Measurements from ENCODE around the gene RAB37.

Gene RAB37

DNA sequence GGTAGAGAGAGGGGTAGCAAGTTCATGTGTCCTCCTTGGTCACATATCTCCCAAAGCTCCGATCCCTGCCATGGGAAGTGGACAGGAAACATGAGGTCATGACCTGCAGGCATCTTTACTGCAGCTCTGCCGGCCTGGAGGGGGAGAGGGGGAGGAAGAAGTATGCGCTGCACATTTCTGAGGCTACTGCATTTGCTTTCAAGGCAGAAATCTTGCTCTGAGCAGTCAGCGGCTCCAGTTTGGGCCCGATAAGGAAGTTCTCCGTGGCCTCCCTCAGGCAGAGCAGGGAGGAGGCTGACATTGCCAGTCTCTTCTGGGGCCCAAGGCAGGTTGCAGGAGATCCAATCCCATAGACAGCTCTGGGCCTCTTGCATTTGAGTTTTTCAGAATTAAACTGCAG lies 9.9 kb downstream of the RAB37 start:
- peak overlapping the region; percentile 17 for H3K4me3 Mint-ChIP-seq
- H3K9me3 Mint-ChIP-seq: no peaks in the 10 kb centered on the region
- peaks cover 15% of the 10 kb centered on the region for H3K36me3 Mint-ChIP-seq (ENCODE audit: low read depth)
- H3K4me1 Mint-ChIP-seq (ENCODE audit: low read depth): peaks cover 66% of the 10 kb centered on the region
- peak overlapping the region; percentile 17 for H3K27ac Mint-ChIP-seq
- no peaks in the 10 kb centered on the region for H3K27me3 Mint-ChIP-seq

DNA sequence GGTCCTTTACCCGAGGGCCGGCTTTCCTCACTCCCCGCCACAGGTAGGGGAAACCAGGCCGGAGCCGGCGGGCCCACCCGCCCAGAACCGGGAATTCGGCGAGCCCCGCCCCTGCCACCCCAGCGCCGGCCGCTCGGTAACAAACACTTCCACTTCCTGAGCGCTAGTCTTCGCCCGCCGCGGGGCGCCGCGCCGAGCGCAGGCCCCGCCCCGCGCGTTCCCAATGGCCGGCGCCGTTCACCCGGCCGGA lies 11.1 kb downstream of the RAB37 start:
- Mint-ChIP-seq H3K27ac (no peak overlapping the region), H3K27me3 (no peaks in the 10 kb centered on the region), H3K9me3 (no peaks in the 10 kb centered on the region), H3K4me3 (peak overlapping the region; percentile 73), H3K4me1 (ENCODE audit: low read depth) (peaks cover 66% of the 10 kb centered on the region), H3K36me3 (ENCODE audit: low read depth) (peaks cover 26% of the 10 kb centered on the region)

GRCh38 chr17:74748529-74749278 lies 11.6 kb downstream of the RAB37 start, which contains the start of gene NHERF1:
Gene NHERF1, plus strand, starts transcription at chr17:74748628. Its CDS starts 219 bp downstream, at chr17:74748847.
- peak within 1 kb of the TSS; percentile 99 for H3K4me3 Mint-ChIP-seq
- no peaks in the 10 kb centered on the region for H3K9me3 Mint-ChIP-seq
- peaks cover 29% of the 10 kb centered on the region for H3K36me3 Mint-ChIP-seq (ENCODE audit: low read depth)
- H3K4me1 Mint-ChIP-seq (ENCODE audit: low read depth): peaks cover 66% of the 10 kb centered on the region
- H3K27me3 Mint-ChIP-seq: no peaks in the 10 kb centered on the region
- peak within 1 kb of the TSS; percentile 83 for H3K27ac Mint-ChIP-seq

DNA sequence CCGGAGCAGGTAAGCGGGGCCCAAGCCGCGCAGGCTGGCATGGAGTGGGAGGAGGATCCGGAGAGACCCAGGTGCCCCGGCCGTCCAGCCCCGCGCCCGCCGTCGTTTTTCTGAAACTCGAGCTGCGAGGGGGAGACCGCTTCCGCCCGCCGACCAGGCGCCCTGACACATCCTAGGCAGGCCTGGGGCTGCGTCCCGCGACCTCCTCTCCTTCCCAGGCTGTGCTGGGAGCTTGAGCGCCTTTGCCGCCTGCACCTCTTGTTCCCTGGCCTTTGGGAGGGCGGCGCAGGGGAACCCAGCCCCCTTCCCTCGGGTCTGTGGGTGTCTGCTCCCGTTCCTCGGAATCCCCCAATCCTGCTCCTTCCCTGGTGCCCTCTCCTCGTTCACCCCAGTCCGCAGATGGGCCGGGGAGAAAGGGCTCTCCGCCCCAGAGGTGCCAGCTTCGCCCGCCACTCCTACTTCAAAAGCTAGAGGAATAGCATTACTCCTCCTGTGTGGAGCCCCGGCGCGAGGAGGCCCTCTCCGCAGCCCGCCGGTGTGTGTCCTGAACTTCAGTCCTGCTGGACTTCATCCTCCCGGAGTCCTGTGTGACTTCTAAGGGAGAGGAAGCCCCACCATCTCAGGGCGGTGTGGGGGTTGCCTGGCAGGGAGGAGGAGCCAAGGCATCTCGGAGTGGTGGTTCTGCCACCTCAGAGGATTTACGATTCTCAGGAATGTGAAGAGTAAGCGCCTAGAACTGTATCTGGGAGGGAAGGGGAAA lies 12.4 kb downstream of the RAB37 start:
- Mint-ChIP-seq H3K27ac (peak overlapping the region; percentile 83), H3K4me1 (ENCODE audit: low read depth) (peaks cover 65% of the 10 kb centered on the region), H3K36me3 (ENCODE audit: low read depth) (peaks cover 29% of the 10 kb centered on the region), H3K27me3 (no peaks in the 10 kb centered on the region), H3K4me3 (peak overlapping the region; percentile 99), H3K9me3 (no peaks in the 10 kb centered on the region)

- Mint-ChIP-seq H3K27me3 (no peaks in the 10 kb centered on the region), H3K9me3 (no peaks in the 10 kb centered on the region), H3K4me1 (ENCODE audit: low read depth) (peaks cover 65% of the 10 kb centered on the region), H3K27ac (peak overlapping the region; percentile 83), H3K4me3 (peak overlapping the region; percentile 99), H3K36me3 (ENCODE audit: low read depth) (peaks cover 29% of the 10 kb centered on the region)
Measured at GRCh38 chr17:74750039-74750326, 12.9 kb downstream of the RAB37 start.

GRCh38 chr17:74750327-74751069 lies 13.4 kb downstream of the RAB37 start:
- Mint-ChIP-seq H3K4me3 (peak overlapping the region; percentile 99), H3K36me3 (ENCODE audit: low read depth) (peaks cover 29% of the 10 kb centered on the region), H3K27me3 (no peaks in the 10 kb centered on the region), H3K9me3 (no peaks in the 10 kb centered on the region), H3K4me1 (ENCODE audit: low read depth) (peaks cover 70% of the 10 kb centered on the region), H3K27ac (peak overlapping the region; percentile 83)

DNA sequence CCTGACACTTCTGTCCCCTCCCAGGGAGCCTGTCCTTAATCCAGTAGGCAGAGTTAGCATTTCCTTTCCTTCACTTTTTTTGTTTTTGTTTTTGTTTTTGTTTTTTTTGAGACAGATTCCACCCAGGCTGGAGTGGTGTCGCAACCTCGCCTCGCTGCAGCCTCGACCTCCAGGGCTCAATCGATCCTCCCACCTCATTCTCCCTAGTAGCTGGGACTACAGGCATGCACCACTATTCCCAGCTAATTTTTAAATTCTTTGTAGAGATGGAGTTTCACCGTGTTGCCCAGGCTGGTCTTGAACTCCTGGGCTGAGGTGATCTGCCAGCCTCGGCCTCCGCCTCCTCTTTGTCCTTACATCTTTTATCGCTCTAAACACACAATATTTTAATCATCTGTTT lies 15.4 kb downstream of the RAB37 start:
- Mint-ChIP-seq H3K36me3 (ENCODE audit: low read depth) (peaks cover 29% of the 10 kb centered on the region), H3K9me3 (no peaks in the 10 kb centered on the region), H3K27ac (peak overlapping the region; percentile 83), H3K4me3 (peak overlapping the region; percentile 99), H3K4me1 (ENCODE audit: low read depth) (peaks cover 74% of the 10 kb centered on the region), H3K27me3 (no peaks in the 10 kb centered on the region)

DNA sequence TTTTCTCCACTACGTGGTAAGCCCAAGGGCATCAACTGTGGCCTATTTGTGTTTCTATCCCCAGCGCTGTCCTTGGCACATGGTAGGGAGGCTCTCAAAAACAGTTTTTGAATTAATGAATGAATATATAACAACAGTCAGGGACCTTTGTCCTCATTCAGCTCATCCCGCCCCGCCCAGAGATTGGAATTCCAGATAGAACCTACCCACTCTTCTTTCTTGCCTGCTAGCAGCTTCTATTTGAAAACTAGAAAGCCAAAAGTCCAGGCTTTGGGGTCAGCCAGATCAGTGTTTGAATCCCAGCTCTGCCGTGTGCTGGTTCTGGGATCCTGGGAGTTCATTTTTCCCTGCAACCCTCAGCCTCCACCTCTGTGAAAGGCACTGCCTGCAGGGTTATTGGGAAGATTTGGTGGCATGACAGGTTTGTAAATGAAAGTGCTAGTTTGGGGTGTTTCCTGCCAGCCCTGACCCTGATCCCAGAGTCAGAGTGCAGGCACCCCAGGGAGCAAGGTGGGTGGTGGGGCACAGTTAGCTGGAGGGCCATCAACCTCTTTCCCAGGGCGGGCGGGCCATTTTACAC lies 15.9 kb downstream of the RAB37 start:
- peak overlapping the region; percentile 83 for H3K27ac Mint-ChIP-seq
- H3K4me1 Mint-ChIP-seq (ENCODE audit: low read depth): peaks cover 74% of the 10 kb centered on the region
- no peaks in the 10 kb centered on the region for H3K9me3 Mint-ChIP-seq
- H3K36me3 Mint-ChIP-seq (ENCODE audit: low read depth): peaks cover 29% of the 10 kb centered on the region
- H3K27me3 Mint-ChIP-seq: no peaks in the 10 kb centered on the region
- H3K4me3 Mint-ChIP-seq: peak overlapping the region; percentile 99

- H3K27ac Mint-ChIP-seq: no peak overlapping the region
- H3K4me3 Mint-ChIP-seq: no peak overlapping the region
- no peaks in the 10 kb centered on the region for H3K9me3 Mint-ChIP-seq
- peaks cover 27% of the 10 kb centered on the region for H3K36me3 Mint-ChIP-seq (ENCODE audit: low read depth)
- no peaks in the 10 kb centered on the region for H3K27me3 Mint-ChIP-seq
- peaks cover 90% of the 10 kb centered on the region for H3K4me1 Mint-ChIP-seq (ENCODE audit: low read depth)
Measured at GRCh38 chr17:74754832-74755231, 17.8 kb downstream of the RAB37 start.

GRCh38 chr17:74755533-74755932 lies 18.5 kb downstream of the RAB37 start:
- peaks cover 21% of the 10 kb centered on the region for H3K36me3 Mint-ChIP-seq (ENCODE audit: low read depth)

DNA sequence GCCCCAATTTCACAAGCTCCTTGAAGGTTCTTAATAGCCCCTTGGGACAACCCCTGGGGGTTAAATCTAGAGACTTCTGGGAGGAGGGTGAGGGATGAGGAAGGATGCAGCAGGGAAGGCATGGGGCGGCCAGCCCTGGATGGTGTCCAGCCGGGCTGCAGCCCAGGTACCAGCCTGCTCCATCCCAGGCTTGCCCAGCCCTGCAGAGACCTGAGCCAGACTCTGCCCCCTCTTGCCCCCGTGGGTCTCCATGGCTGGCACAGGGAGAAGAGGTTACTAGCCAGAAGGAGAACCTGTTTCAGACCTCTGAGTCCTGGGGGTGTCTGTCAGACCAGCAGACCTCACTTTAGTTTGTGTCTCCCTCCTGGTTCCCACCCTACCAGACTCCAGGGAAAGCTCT lies 19.8 kb downstream of the RAB37 start:
- peaks cover 15% of the 10 kb centered on the region for H3K36me3 Mint-ChIP-seq (ENCODE audit: low read depth)
- peak overlapping the region; percentile 58 for H3K27ac Mint-ChIP-seq
- no peaks in the 10 kb centered on the region for H3K9me3 Mint-ChIP-seq
- H3K27me3 Mint-ChIP-seq: no peaks in the 10 kb centered on the region
- peaks cover 84% of the 10 kb centered on the region for H3K4me1 Mint-ChIP-seq (ENCODE audit: low read depth)
- H3K4me3 Mint-ChIP-seq: no peak overlapping the region

More at GRCh38 chr17:74755533-74755932, 18.5 kb downstream of the RAB37 start:
- H3K27me3 Mint-ChIP-seq: no peaks in the 10 kb centered on the region
- peaks cover 93% of the 10 kb centered on the region for H3K4me1 Mint-ChIP-seq (ENCODE audit: low read depth)
- no peak overlapping the region for H3K4me3 Mint-ChIP-seq
- peak overlapping the region; percentile 67 for H3K27ac Mint-ChIP-seq
- H3K9me3 Mint-ChIP-seq: no peaks in the 10 kb centered on the region

GRCh38 chr17:74757502-74757901 lies 20.4 kb downstream of the RAB37 start:
- H3K9me3 Mint-ChIP-seq: no peaks in the 10 kb centered on the region
- no peaks in the 10 kb centered on the region for H3K27me3 Mint-ChIP-seq
- no peak overlapping the region for H3K4me3 Mint-ChIP-seq
- H3K36me3 Mint-ChIP-seq (ENCODE audit: low read depth): peaks cover 10% of the 10 kb centered on the region
- H3K27ac Mint-ChIP-seq: peak overlapping the region; percentile 83
- peaks cover 78% of the 10 kb centered on the region for H3K4me1 Mint-ChIP-seq (ENCODE audit: low read depth)

- Mint-ChIP-seq H3K36me3 (ENCODE audit: low read depth) (peaks cover 9% of the 10 kb centered on the region), H3K4me3 (peak overlapping the region; percentile 47), H3K27ac (peak overlapping the region; percentile 83), H3K4me1 (ENCODE audit: low read depth) (peaks cover 77% of the 10 kb centered on the region), H3K9me3 (no peaks in the 10 kb centered on the region), H3K27me3 (no peaks in the 10 kb centered on the region)
Measured at GRCh38 chr17:74757931-74758847, 21.1 kb downstream of the RAB37 start.

- Mint-ChIP-seq H3K27me3 (no peaks in the 10 kb centered on the region), H3K4me1 (ENCODE audit: low read depth) (peaks cover 72% of the 10 kb centered on the region), H3K36me3 (ENCODE audit: low read depth) (peaks cover 6% of the 10 kb centered on the region), H3K27ac (peak overlapping the region; percentile 83), H3K9me3 (no peaks in the 10 kb centered on the region), H3K4me3 (peak overlapping the region; percentile 54)
Measured at GRCh38 chr17:74758848-74759168, 21.8 kb downstream of the RAB37 start.
